Fibroblast of lung (primary cell): ENCODE data around the gene MFSD12.

Experiments
- CTCF ChIP-seq, 2 donors: IDR thresholded peaks in 1 of 2; conservative IDR thresholded peaks in 1 of 2; 1 replicate in 1 of 2; 2 replicates in 1 of 2; pipeline ENCODE4 v1.5.1; 2011 to 2012; ENCODE audit warnings: low read length in 2 of 2, control low read depth in 1 of 2, inconsistent platforms in 1 of 2, low read depth in 1 of 2, mild to moderate bottlenecking in 1 of 2
- EZH2 ChIP-seq: IDR thresholded peaks from 2 replicates; pipeline ENCODE4 v1.5.1; 2012; ENCODE audit warnings: low read length, control low read depth, mild to moderate bottlenecking; ENCODE audit errors: missing control alignments

- no peak for TF ChIP-seq CTCF (conservative IDR thresholded peaks at IDR 0.05 in 1 of 2, IDR thresholded peaks at IDR 0.05 in 1 of 2; ENCODE audit: low read depth in 1 of 2, low read length in 2 of 2)
- TF ChIP-seq EZH2: no peak
Observed at GRCh38 chr19:3535563-3535965, 21.8 kb downstream of the MFSD12 start.
